G401 (cell line): ENCODE measurements around the gene HEYL. TPM values are rescaled to one million over a fixed set of nuclear protein-coding genes. Genes with fewer than 3 reads are reported as not detected.
"Not testable (repeated sequence)": the region's sequence is repeated elsewhere in the genome, so short reads cannot be mapped to it uniquely, and the experiment has no call there.

Source experiments
- DNase-seq: peaks from one replicate; pipeline ENCODE4 v3.0.0-alpha.2; 2015; ENCODE audit warnings: low spot score
- in situ Hi-C: cut with HindIII; loops from 2 replicates; pipeline ENCODE4 v1.10.0; 2016; ENCODE audit warnings: low sequenced_read_pairs, mixed read lengths
- total RNA-seq: library from RNA; depleted of rRNA; stranded (reverse); fragments of >200 nt; shearing (Covaris generic); gene quantifications from 2 replicates; pipeline ENCODE4 v1.2.3, GENCODE V29; 2014

Gene HEYL
- total RNA-seq, 1 experiment from 2014 or later, result 0.07 TPM

DNA sequence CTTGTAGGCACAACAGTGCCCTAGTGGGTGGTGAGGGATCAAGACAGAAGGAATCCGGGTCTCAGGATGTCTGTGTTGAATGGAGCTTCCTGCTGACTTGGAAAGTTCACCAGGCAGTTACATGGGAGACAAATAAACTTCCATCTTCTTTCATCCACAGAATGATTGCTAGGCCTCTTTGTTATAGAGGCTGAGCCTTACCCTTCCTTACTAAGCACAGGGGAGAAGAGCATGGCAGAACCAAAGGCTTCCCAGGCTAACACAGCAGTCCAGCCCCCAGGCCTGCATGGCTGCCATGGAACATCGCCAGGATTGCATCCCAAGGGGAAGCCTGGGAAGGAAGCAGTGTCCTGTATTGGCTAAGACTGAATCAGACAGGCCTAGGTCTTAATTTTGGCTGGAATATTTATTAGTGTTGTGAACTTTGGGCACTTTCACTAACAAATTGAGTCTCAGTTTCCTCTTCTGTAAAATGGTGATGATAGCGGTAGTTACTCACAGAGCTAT lies 18.7 kb downstream of the HEYL start:
- no peak for DNase-seq
- in situ Hi-C loops, result no loop called here

- DNase-seq, result no peak
- in situ Hi-C loops, result no loop called here
Measured at GRCh38 chr1:39617488-39618049, 21.9 kb downstream of the HEYL start.

GRCh38 chr1:39615086-39615673 lies 24.3 kb downstream of the HEYL start:
- no peak for DNase-seq
- in situ Hi-C loops, result no loop called here

DNA sequence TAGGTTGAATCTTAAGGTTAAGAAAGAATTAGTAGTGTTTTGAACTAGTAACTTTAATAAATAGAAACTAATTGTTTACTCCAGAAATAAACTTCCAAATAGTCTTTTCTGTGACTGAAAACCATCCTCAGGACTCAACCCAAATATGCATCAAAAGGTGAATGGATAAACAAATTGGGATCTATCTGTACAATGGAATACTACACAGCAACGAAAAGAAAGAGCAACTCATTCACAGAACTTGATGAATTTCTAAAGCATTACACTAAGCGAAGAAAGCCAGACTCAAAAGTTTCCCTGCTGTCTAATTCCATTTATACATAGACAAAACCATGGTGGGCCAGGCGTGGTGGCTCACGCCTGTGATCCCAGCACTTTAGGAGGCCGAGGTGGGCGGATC lies 25.0 kb downstream of the HEYL start:
- in situ Hi-C loops, result no loop called here
- DNase-seq, result no peak

GRCh38 chr1:39613250-39613649 lies 26.2 kb downstream of the HEYL start:
- in situ Hi-C loops, result no loop called here
- no peak for DNase-seq

DNA sequence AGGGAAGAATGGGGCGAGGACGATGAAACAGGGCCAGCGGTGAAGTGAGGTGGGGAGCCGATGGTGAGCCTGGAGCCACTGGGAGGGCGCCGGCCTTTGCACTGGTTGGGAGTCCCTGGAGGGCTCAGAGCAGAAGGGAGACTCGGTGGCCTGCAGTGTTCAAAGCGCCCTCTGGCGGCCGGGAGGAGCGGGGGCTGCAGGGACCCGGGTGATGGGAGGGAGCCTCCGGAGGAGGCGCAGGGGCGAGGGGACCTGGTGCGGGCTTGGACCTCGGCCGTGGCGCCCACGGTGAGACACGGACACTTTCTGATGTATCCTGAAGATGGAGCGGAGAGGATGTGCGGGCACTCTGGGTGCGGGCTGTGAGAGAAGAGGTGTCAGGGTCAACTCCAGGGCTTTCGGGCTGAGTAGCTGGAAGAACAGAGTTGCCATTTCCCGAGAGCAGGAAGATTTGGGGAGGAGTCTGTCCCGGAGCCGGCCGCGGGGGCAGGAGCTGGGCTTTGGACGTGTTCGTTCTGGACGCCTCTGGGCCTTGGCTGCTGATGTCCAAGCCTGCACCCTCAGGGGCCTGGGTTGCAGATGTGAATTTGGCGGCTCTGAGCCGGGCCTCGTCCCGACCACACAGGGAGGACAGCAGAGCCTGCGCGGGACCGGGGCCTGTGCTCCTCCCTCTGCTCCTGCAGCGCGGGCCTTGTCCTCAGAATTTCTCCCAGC lies 29.7 kb downstream of the HEYL start:
- in situ Hi-C loops, result no loop called here

GRCh38 chr1:39608921-39609320 lies 30.5 kb downstream of the HEYL start:
- DNase-seq, result no peak

More for the DNA sequence above, 29.7 kb downstream of the HEYL start:
- peak; percentile 15 for DNase-seq

GRCh38 chr1:39603677-39604076 lies 35.8 kb downstream of the HEYL start:
- in situ Hi-C loops, DNase-seq: not testable (repeated sequence)

More at GRCh38 chr1:39608921-39609320, 30.5 kb downstream of the HEYL start:
- in situ Hi-C loops, result no loop called here

DNA sequence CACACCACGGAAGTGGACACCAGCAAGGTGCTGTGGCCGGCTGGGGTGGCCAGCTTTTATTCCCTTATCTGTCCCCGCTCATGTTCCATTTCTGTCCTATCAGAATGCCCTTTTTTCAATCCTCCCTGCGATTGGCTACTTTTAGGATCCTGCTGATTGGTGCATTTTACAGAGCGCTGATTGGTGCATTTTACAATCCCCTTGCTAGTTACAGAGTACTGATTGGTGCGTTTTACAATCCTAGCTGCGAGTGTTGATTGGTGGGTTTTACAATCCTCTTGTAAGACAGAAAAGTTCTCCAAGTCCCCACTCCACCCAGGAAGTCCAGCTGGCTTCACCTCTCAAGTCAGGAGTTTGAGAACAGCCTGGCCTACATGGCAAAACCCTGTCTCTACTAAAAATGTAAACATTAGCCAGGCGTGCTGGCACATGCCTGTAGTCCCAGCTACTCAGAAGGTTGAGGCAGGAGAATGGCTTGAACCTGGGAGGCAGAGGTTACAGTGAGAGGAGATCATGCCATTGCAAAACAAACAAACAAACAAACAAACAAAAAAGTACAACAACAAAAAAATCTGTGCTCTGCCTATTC lies 37.7 kb downstream of the HEYL start:
- DNase-seq, in situ Hi-C loops: not testable (repeated sequence)

DNA sequence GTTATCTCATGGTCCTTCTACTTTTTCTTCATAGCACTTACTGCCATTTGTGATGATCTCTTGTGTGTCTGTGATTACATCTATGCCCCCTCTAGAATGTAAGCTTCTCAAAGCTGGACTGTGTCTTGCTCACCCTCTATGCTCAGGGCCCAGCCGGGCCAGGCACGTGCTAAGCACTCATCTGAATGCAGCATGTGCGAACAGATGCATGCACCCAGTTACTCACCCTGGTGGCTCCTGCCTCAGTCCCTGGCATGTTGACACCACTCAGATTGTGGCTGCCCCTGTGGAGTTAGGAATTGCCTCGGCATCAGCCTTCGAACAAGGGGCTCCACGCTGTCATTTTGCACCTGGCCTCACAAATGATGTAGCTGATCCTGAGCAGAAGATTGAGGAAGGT lies 43.3 kb downstream of the HEYL start:
- in situ Hi-C loops, result no loop called here
- no peak for DNase-seq

GRCh38 chr1:39593386-39593785 lies 46.1 kb downstream of the HEYL start:
- in situ Hi-C loops, result no loop called here
- DNase-seq, result no peak

DNA sequence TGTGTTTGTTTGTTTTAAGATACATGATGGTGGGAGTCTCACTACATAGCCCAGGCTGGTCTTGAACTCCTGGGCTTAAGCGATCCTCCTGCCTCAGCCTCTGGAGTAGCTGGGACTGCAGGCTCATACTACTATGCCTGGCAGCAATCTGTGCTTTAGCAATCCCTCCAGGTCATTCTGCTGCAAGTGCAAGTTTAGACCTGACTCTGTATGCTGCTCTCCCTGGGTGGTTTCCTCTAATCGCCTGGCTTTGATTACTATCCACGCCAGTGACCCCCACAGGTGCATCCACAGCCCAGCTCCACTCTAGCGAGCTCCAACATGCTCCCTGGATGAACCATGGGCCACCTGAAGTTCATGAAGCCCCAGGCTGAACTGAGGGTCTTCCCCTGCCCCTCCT lies 47.4 kb downstream of the HEYL start:
- in situ Hi-C loops, result no loop called here
- DNase-seq, result no peak

DNA sequence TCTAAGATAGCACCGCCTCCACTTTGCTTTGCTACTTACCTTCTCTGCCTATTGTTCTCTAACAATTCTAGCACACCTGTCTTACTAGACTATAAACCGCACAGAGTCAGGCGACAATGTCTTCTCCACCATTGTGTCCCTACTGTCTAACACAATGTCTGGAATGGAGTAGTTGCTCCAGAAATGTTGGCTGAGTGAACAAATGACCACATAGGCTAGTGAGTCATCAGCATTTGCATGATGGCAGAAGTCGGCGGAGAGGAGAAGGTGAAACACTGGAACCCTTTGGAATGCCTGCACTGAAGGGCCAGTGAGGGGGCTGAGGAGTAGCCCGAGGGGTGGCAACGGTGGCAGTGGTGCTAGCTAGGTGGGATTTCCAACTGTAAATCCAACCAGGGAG lies 48.9 kb downstream of the HEYL start:
- no peak for DNase-seq
- in situ Hi-C loops, result no loop called here

- in situ Hi-C loops, result no loop called here
Measured at GRCh38 chr1:39585933-39586332, 53.5 kb downstream of the HEYL start.

DNA sequence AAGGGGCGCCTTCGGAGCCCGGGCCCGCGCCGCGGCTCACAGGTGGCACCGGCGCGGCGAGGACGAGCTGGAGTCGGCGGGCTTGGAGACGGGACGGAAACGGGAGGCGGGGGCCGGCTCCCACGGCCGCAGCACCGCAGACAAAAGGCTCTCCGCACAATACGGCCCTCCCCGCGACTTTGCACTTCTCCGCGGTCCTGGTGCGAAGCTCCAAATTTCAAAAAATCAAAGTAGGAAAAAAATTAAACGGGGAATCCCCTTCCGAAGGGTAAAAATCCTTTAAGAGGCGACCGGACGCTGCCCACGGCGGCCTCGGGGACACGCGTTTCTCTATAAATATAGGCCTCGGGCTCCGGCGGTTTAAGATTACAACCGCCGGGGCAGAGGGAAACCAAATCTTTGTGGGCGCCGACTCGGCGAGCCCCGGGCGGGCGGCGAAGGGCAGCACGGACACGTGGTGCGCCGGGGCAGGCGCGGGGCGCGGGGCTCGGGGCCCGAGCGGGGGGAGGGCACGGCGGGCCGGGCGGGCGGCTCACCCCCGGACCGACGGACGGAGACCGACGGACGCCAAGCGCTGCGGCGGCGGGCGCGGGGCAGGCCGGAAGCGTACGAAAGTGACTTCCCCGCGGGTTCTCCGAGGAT lies 63.3 kb downstream of the HEYL start:
- in situ Hi-C loops, result no loop called here
- DNase-seq, result no peak

More at GRCh38 chr1:39585933-39586332, 53.5 kb downstream of the HEYL start:
- DNase-seq, result no peak

DNA sequence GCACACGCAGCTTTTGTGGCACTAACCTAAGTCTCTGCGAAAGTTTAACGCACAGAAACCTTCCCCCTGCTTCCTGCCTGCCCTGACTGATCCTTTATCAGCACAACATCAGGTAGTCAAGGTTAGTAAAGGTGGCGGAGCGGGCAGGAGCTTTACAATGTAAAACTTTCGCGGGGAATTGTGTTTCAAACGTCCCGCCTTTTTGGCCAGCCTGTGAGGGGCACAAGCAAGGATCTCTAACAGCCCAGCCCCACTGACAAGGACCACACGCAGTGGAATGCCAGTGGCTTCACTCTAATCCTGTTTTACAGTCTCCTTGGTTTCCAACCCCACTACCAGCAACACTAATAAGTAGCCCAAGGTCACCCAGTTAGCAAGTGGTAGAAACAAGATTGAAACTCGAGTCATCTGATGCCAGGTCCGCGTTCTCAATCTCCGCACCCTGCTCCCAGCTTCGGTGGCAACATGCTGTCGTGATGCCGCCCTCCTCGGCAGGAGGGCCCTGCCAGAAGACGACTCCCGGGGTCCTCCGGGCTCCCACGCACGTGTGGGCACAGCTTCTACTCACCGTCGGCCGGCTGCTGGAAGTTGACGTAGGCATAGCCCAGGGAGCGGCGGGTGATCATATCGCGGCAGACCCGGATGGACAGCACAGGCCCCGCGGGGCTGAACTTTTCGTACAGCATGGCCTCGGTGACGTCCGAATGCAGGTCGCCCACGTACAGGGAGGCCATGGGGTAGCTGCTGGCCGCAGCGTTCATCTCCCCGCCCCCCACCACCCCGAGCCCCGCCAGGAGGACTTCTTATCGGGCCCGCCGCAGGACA lies 64.0 kb downstream of the HEYL start:
- peak; percentile 30 for DNase-seq
- in situ Hi-C loops, result no loop called here

DNA sequence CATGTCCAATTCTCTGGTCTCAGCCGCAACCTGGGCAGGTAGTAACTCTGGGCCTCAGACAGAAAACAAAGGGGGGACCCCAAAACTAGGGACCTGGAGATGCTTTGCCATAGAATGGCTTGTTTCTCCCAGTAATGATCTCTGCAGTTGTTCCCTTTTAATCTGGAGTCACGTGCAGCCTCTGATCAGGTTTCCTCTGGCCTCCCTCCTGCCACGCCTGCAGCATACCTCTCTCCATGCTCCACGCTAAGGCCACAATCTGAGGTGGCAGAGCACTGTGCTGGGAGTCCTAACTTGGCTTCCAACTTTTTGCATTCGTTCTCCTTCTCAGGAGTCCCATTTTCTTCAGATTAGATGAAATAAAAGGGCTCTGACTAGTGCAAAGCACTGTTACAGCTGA lies 64.8 kb downstream of the HEYL start:
- DNase-seq, result no peak

More for the DNA sequence above, 64.8 kb downstream of the HEYL start:
- in situ Hi-C loops, result no loop called here
